K562 (cell line): ENCODE data around the gene SERPINA1. TPM values are rescaled to one million over a fixed set of nuclear protein-coding genes. Genes with fewer than 3 reads are reported as not detected.
A peak's percentile ranks its signal among the peaks of the same experiment; 100 is the strongest.

Experiments
- ATAC-seq: fragments of 200-7000 bp; cut with Tn5 transposase; 3 replicates; pipeline ENCODE4 v1.9.1; 2020; ENCODE audit warnings: moderate library complexity
- BruUV-seq: library from RNA; stranded (reverse); fragments of 400-500 nt; replicated peaks from 2 replicates; lab custom pipeline; 2021; lab: Mats Ljungman, UMichigan
- CTCF ChIA-PET: fragments of 300-600 bp; formaldehyde crosslinking; extraction: SDS; loops from one replicate; lab custom pipeline; 2021; ENCODE audit warnings: low intra/inter-chr PET ratio; lab: Yijun Ruan, JAX
- POLR2A ChIA-PET: fragments of 300-600, 350-650 bp; sonication (Branson Sonifier 250); formaldehyde crosslinking; extraction: SDS; loops from one replicate; lab custom pipeline; 2021; ENCODE audit warnings: antibody characterized with exemption, inconsistent platforms; lab: Yijun Ruan, JAX
- DNase-seq, 4 experiments: peaks; one replicate each; pipeline versions ENCODE4 v3.0.0 to v3.0.0-alpha.2; 2011 to 2018; ENCODE audit warnings: low spot score in 3 of 4, mixed read lengths in 3 of 4; ENCODE audit errors: extremely low read depth in 1 of 4
- FAIRE-seq: peaks from 2 replicates; lab custom pipeline; 2011; peaks lifted over from hg19 to GRCh38; lab: Jason Lieb, UNC
- H2AFZ ChIP-seq: 2 replicates; pipeline ENCODE4 v1.6.0; 2011; ENCODE audit warnings: low read depth, low read length, control low read depth, inconsistent platforms
- H3K27ac ChIP-seq: fragments of 200-600 bp; 3 replicates; pipeline ENCODE4 v1.8.0; 2011; ENCODE audit warnings: low read depth, mild to moderate bottlenecking, control low read depth, inconsistent platforms, low read length, moderate library complexity, mixed read lengths; ENCODE audit errors: extremely low read depth
- H3K27me3 ChIP-seq, 2 experiments: fragments of 300-600 bp in 1 of 2; 2 replicates in 1 of 2; 3 replicates in 1 of 2; pipeline versions ENCODE4 v1.6.0 to v1.8.0; 2011; ENCODE audit warnings: inconsistent platforms in 2 of 2, low read length in 2 of 2, mild to moderate bottlenecking in 1 of 2, mixed read lengths in 1 of 2, moderate library complexity in 1 of 2; ENCODE audit not compliant: control insufficient read depth in 2 of 2, insufficient read depth in 2 of 2
- H3K36me3 ChIP-seq: fragments of 300-600 bp; 3 replicates; pipeline ENCODE4 v1.8.0; 2011; ENCODE audit warnings: mild to moderate bottlenecking, low read length, inconsistent platforms; ENCODE audit not compliant: control insufficient read depth, insufficient read depth
- H3K4me1 ChIP-seq, 2 experiments: fragments of 200-600 bp in 1 of 2; replicated peaks in 1 of 2; 2 replicates in 1 of 2; 3 replicates in 1 of 2; pipeline versions ENCODE4 v1.5.1 to v1.8.0; 2011; ENCODE audit warnings: inconsistent platforms in 2 of 2, low read length in 2 of 2, mild to moderate bottlenecking in 1 of 2, mixed read lengths in 1 of 2, moderate library complexity in 1 of 2; ENCODE audit not compliant: control insufficient read depth in 2 of 2, insufficient read depth in 2 of 2
- H3K4me2 ChIP-seq: 2 replicates; pipeline ENCODE4 v1.6.1; 2011; ENCODE audit warnings: low read length, control low read depth, inconsistent platforms, mixed read lengths; ENCODE audit not compliant: insufficient read depth
- H3K4me3 ChIP-seq: fragments of 200-600 bp; sonication (generic), shearing (Covaris generic); 2 replicates; pipeline ENCODE4 v1.5.1; 2016; ENCODE audit warnings: control low read depth, inconsistent platforms
- H3K79me2 ChIP-seq: fragments of 200-600 bp; 3 replicates; pipeline ENCODE4 v1.8.0; 2011; ENCODE audit warnings: low read length, inconsistent platforms; ENCODE audit not compliant: control insufficient read depth, insufficient read depth
- H3K9ac ChIP-seq, 2 experiments: 2 replicates each; pipeline versions ENCODE4 v1.6.0 to v1.6.1; 2011; ENCODE audit warnings: low read depth in 2 of 2, low read length in 2 of 2, control low read depth in 1 of 2, inconsistent platforms in 1 of 2, mild to moderate bottlenecking in 1 of 2, mixed read lengths in 1 of 2; ENCODE audit not compliant: insufficient read depth in 1 of 2
- H3K9me1 ChIP-seq: one replicate; pipeline ENCODE4 v1.6.0; 2011; ENCODE audit warnings: inconsistent platforms, mild to moderate bottlenecking, low read length, moderate library complexity; ENCODE audit not compliant: control insufficient read depth, insufficient read depth
- H3K9me3 ChIP-seq: replicated peaks from 2 replicates; pipeline ENCODE4 v1.5.1; 2011; ENCODE audit warnings: low read depth, low read length, inconsistent platforms; ENCODE audit not compliant: control insufficient read depth, insufficient read depth
- H4K20me1 ChIP-seq: replicated peaks from 2 replicates; pipeline ENCODE4 v1.6.1; 2011; ENCODE audit warnings: low read length, inconsistent platforms, mixed read lengths; ENCODE audit not compliant: control insufficient read depth, insufficient read depth
- CEBPG ChIP-seq, 3 experiments: fragments of 200-800 bp in 1 of 3; sonication (Bioruptor generic) in 1 of 3; sonication (generic) in 1 of 3; formaldehyde crosslinking in 1 of 3; IDR thresholded peaks in 2 of 3; conservative IDR thresholded peaks in 1 of 3; 2 replicates each; pipeline versions ENCODE4 v1.6.1 to v1.8.0; 2016 to 2022; ENCODE audit warnings: missing compliant biosample characterization in 2 of 3, missing genetic modification characterization in 2 of 3, mild to moderate bottlenecking in 1 of 3, missing genetic modification reagents in 1 of 3
- TAF7 ChIP-seq: fragments of 450-650 bp; IDR thresholded peaks from 2 replicates; pipeline ENCODE4 v1.6.1; 2016; ENCODE audit warnings: missing genetic modification characterization, missing compliant biosample characterization
- WGBS: fragments of 100-300 bp; shearing (Covaris generic); methylation state at CpG from one replicate; pipeline ENCODE4 v1.1.6; 2016; ENCODE audit warnings: low coverage, mixed read lengths; ENCODE audit not compliant: insufficient coverage; ENCODE audit errors: missing lambda C conversion rate; 5-methylcytosine and 5-hydroxymethylcytosine counted together
- in situ Hi-C: fragments of 300-500 bp; cut with MboI; formaldehyde crosslinking; loops from 4 replicates; pipeline ENCODE4 v1.15.0; 2018; ENCODE audit warnings: inconsistent platforms, mixed read lengths
- intact Hi-C: fragments of 100-400 bp; cut with micrococcal nuclease; formaldehyde crosslinking; loops from 2 replicates; pipeline ENCODE4 v1.14.2; 2022
- polyA plus RNA-seq, 8 experiments: library from polyadenylated mRNA; depleted of rRNA in 4 of 8; stranded (reverse) in 5 of 8; unstranded in 3 of 8; fragments of >200 nt; fragmentation: Nextera tagmentation in 2 of 8; fragmentation: Illumina TruSeq in 1 of 8; extraction: Ambion mirVana in 2 of 8; extraction: Trizol in 1 of 8; gene quantifications; 2 replicates each; pipeline versions ENCODE4 v1.2.1 to v1.2.3, GENCODE V29; 2011 to 2014; ENCODE audit warnings: inconsistent platforms in 1 of 8, missing spikeins in 1 of 8
- total RNA-seq, 7 experiments: library from RNA; depleted of rRNA in 6 of 7; stranded (reverse); fragments of >200 nt in 6 of 7; fragmentation: Illumina TruSeq in 2 of 7; extraction: Trizol in 2 of 7; gene quantifications; 2 replicates each; pipeline versions ENCODE4 v1.2.1 to v1.2.3, GENCODE V29; 2011 to 2021; ENCODE audit warnings: low replicate concordance in 1 of 7
- TF ChIP-seq, protein P1 (sequence below), 2 experiments: fragments of 450-650 bp in 1 of 2; sonication (generic) in 1 of 2; formaldehyde crosslinking in 1 of 2; IDR thresholded peaks in 1 of 2; conservative IDR thresholded peaks in 1 of 2; 2 replicates each; pipeline versions ENCODE4 v1.6.1 to v1.8.1; 2016 to 2023; ENCODE audit warnings: mild to moderate bottlenecking in 2 of 2, moderate library complexity in 2 of 2, inconsistent platforms in 1 of 2, missing genetic modification reagents in 1 of 2

The SERPINA1 gene
- total and polyA plus RNA-seq, 9 of the 15 experiments (the other 6 are each of a cell fraction or from before 2014, with no cell fraction given): 4.1 TPM; not detected in 8

- FAIRE-seq (no peak), ATAC-seq (no peak; the same call in 1 of the 3 replicates), DNase-seq (no peak)
- WGBS: 2% methylated on average over 9 of the region's 9 CpGs
- in situ Hi-C loops (no loop called here), intact Hi-C loops (no loop called here)
- H3K9me1 ChIP-seq: no peaks in the 10 kb centered on the region
- no peak overlapping the region for H3K9ac ChIP-seq
- no peaks in the 10 kb centered on the region for H3K9me3 ChIP-seq
- CTCF ChIA-PET: no interaction called here
- H3K36me3 ChIP-seq: no peaks in the 10 kb centered on the region
- H3K4me1 ChIP-seq: no peaks in the 10 kb centered on the region
- H4K20me1 ChIP-seq: no peaks in the 10 kb centered on the region
- POLR2A ChIA-PET: interaction anchor here (0.6 kb wide), 1 partner anchor 288 kb away, joined by 3 read pairs; no protein-coding TSS in a partner anchor
- H3K4me3 ChIP-seq: no peak overlapping the region
- TF ChIP-seq, protein P1, sequence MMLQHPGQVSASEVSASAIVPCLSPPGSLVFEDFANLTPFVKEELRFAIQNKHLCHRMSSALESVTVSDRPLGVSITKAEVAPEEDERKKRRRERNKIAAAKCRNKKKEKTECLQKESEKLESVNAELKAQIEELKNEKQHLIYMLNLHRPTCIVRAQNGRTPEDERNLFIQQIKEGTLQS (IDR thresholded peaks at IDR 0.05): peak; percentile 73
- TF ChIP-seq, protein P1 (CRISPR knock-in tag; conservative IDR thresholded peaks at IDR 0.05): no peak
- TF ChIP-seq CEBPG (CRISPR knock-in tag; IDR thresholded peaks at IDR 0.05) (no peak), CEBPG (tag; conservative IDR thresholded peaks at IDR 0.05 in 1 of 2, IDR thresholded peaks at IDR 0.05 in 1 of 2) (peak; percentile 78 to 86), TAF7 (tag) (no peak)
- no TSS peak for BruUV-seq
- peaks cover 0 to 5% of the 10 kb centered on the region in 2 experiments; a peak in 1 of 5 replicates for H3K27me3 ChIP-seq
- H3K4me2 ChIP-seq: no peak overlapping the region
- H3K27ac ChIP-seq: no peak overlapping the region
- no peak overlapping the region for H2AFZ ChIP-seq
- no peaks in the 10 kb centered on the region for H3K79me2 ChIP-seq
Observed at GRCh38 chr14:94394581-94395207, 6.3 kb upstream of the SERPINA1 start.
